ENCODE measurements around the gene HCK.
A peak's percentile ranks its signal among the peaks of the same experiment; 100 is the strongest.

HCK gene

GRCh38 chr20:32052090-32052777 lies at the start of gene HCK:
Gene HCK (plus strand): TSS chr20:32052242.
- no peak for DNase-seq

GRCh38 chr20:32003325-32003724 lies 48.7 kb upstream of the HCK start:
- no peak for DNase-seq

- DNase-seq: peak; percentile 15
Measured at GRCh38 chr20:32004963-32005362, 47.1 kb upstream of the HCK start.

- no peak for DNase-seq
Measured at GRCh38 chr20:32006053-32006452, 46.0 kb upstream of the HCK start.

DNA sequence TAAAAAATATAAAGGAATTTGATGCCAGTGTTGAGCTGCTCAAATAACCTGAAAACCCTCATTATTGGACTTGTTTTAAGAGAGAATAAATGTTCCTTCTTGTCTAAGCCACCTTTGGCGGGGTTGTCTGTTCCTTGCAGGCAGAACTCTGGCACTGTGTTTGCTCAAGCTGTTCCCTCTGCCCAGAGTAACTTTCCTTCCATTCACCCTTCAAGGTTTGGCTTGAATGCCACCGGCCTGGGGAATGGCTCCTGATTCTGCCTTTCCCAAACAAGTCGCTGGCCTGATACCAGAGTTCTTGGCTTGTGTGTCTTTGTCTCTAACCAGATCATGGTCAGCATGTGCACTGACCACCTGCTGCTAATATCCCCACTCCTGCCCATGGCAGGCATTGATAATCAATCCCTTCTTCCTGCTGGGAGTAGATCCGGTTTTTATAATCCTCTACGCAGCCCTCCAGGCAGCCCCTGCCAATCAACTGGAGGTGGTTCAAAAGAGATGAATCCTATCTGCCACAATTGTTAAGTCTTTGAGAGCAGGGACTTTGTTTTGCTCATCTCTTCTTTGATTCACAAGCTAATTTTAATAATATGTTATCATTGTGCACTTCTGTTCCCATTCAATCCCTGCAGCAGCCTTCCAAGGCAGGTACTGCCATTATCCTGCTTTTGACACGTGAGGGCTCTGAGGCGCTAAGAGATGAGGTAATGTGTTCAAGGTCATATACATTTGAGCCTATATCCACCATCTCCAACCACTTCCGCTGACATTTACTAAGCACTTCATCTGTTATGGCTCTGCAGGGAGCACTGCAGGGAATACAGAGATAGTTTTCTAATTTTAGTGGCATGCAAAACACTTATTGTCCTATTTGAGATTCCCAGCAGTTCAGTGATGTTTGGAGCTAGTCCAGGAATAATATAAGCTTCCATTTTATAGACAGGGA lies 44.9 kb upstream of the HCK start:
- DNase-seq: no peak

- peak; percentile 63 for DNase-seq
Measured at GRCh38 chr20:32007787-32008616, 44.0 kb upstream of the HCK start.

DNA sequence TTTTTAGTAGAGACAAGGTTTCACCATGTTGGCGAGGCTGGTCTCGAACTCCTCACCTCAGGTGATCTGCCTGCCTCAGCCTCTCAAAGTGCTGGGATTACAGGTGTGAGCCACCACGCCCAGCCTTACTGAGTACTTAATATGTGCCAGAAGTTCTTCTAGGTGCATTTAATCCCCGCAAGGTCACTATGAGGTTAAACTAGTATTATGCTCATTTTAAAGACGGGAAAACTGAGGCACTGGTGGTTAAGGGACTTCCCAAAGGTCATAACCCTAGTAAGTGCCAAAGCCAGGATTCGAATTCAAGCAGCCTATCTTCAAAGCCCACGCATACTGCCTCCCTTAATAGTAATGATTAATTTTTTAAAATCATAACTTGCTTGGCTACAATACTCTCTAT lies 42.5 kb upstream of the HCK start:
- no peak for DNase-seq

GRCh38 chr20:32010101-32010500 lies 41.9 kb upstream of the HCK start, which contains the start of gene CCM2L:
Gene CCM2L (plus strand): TSS chr20:32010438. CDS start chr20:32010455, 17 bp downstream.
- DNase-seq: no peak

- no peak for DNase-seq
Measured at GRCh38 chr20:32010666-32011065, 41.4 kb upstream of the HCK start.

- peak; percentile 22 for DNase-seq
Measured at GRCh38 chr20:32012159-32012688, 39.8 kb upstream of the HCK start.

GRCh38 chr20:32013326-32013725 lies 38.7 kb upstream of the HCK start:
- no peak for DNase-seq

- DNase-seq: no peak
Measured at GRCh38 chr20:32017711-32018251, 34.3 kb upstream of the HCK start.

DNA sequence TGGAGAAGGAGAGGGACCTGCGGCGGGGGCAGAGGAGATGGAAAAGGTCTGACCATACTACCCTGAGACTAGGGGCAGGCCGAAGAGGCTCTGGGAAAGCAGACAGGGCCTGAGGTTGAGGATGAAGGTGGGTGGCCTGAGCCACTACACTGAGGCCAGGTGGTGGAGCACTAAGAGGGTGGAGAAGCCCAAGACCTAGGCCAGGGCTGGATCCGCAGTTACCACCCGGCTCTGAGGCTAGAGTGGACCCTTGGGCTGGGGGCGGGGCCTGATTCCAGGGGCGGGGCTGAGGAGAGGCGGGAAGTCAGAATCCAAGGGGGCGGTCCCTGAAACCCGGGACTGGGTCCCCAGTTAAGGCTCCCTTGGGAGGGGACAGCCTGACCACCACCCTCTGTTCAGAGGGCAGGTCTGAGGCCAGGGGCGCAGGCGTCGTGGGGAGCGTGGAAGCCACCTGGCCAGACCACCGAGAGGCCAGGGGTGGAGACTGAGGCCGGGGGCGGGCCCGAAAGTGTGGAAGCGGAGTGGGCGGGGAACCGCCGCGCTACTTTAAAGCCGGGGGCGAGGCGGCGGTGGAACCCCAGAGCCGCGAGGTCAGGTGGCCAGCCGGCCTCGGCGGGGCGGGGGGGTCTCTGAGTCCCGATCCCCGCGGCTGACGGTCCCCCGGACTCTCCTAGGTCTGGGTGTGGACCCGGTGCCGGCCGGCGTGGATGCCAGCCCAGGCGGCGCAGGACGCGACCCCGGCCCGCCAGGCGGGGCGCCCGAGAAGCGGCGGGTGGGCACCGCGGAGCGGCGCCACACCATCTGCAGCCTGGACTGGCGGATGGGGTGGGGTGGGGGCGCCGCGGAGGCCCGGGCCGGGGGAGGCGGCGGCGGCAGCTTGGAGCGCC lies 33.5 kb upstream of the HCK start:
- DNase-seq: peak; percentile 30

DNA sequence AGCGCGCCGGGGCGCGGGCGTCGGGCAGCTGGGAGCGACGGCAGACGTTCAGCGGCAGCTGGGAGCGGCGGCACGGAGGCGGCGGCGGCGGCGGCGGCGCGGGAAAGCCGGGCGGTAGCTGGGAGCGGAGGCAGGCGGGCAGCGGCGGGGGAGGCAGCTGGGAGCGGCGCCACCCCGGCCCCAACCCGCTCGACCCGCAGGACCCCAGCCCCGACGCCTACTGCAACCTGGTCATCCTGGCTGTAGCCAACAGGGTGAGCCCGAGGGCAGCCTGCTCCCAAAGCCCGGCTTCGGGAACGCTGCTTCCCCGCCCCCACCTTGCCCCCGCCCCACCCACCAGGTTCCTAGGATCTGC lies 32.9 kb upstream of the HCK start:
- no peak for DNase-seq

- no peak for DNase-seq
Measured at GRCh38 chr20:32019563-32020463, 32.2 kb upstream of the HCK start.

GRCh38 chr20:32021091-32021490 lies 31.0 kb upstream of the HCK start:
- DNase-seq: no peak

GRCh38 chr20:32024683-32025295 lies 27.3 kb upstream of the HCK start:
- no peak for DNase-seq

DNA sequence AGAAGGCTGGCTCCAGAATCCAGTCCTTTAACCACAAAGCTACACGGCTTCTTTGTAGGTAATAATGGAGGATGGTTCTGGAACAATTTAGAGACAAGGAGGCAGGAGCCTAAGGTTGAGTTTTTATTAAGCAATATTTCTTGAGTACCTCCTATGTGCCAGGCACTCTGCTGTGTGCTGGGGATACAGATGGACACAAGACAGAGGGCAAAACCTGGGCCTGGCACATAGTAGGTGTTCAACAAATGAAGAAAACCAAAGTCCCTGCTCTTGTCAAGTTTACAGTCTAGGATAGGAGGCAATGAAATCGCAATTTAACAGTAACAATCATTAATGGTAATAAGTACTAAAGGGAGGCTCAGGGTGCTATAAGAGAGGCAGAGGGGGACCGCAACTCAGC lies 24.4 kb upstream of the HCK start:
- DNase-seq: no peak

GRCh38 chr20:32028647-32029372 lies 23.2 kb upstream of the HCK start:
- DNase-seq: no peak
